GM12891 (cell line): ENCODE results near the gene EYS.
"Not testable (repeated sequence)": the region's sequence is repeated elsewhere in the genome, so short reads cannot be mapped to it uniquely, and the experiment has no call there.

ENCODE experiments used
- DNase-seq: peaks from one replicate; pipeline ENCODE4 v3.0.0; 2011; ENCODE audit warnings: low spot score; ENCODE audit not compliant: insufficient read length
- FAIRE-seq: peaks from 2 replicates; lab custom pipeline; 2011; peaks lifted over from hg19 to GRCh38; lab: Jason Lieb, UNC
- PAX5 ChIP-seq: IDR thresholded peaks from 2 replicates; pipeline ENCODE4 v1.6.1; 2011; ENCODE audit warnings: low read length, moderate library complexity, mild to moderate bottlenecking; ENCODE audit not compliant: insufficient read depth, severe bottlenecking
- POLR2A ChIP-seq: IDR thresholded peaks from 2 replicates; pipeline ENCODE4 v1.6.1; 2011; ENCODE audit warnings: low read depth, low read length, control low read depth
- POLR2AphosphoS5 ChIP-seq: IDR thresholded peaks from 2 replicates; pipeline ENCODE4 v1.6.1; 2011; ENCODE audit warnings: low read depth, low read length, control low read depth
- POU2F2 ChIP-seq: IDR thresholded peaks from 2 replicates; pipeline ENCODE4 v1.6.1; 2011; ENCODE audit warnings: low read depth, mild to moderate bottlenecking, control low read depth, low read length, moderate library complexity
- SPI1 ChIP-seq: IDR thresholded peaks from 2 replicates; pipeline ENCODE4 v1.6.1; 2011; ENCODE audit warnings: low read depth, low read length, control low read depth
- TAF1 ChIP-seq: IDR thresholded peaks from 2 replicates; pipeline ENCODE4 v1.6.1; 2011; ENCODE audit warnings: low read depth, low read length, control low read depth

Gene EYS

GRCh38 chr6:65004283-65004682 is 702.7 kb downstream of the EYS start:
- TF ChIP-seq TAF1 (no peak), POLR2AphosphoS5 (no peak), SPI1 (no peak), POU2F2 (no peak), POLR2A (no peak), PAX5 (no peak)
- DNase-seq (no peak), FAIRE-seq (no peak)

- FAIRE-seq, result not testable (repeated sequence)
Measured at GRCh38 chr6:65002882-65003281, 704.1 kb downstream of the EYS start.

GRCh38 chr6:65000815-65001214 is 706.2 kb downstream of the EYS start:
- TF ChIP-seq POLR2AphosphoS5 (no peak), TAF1 (no peak), SPI1 (no peak), PAX5 (no peak), POU2F2 (no peak)
- FAIRE-seq (no peak), DNase-seq (no peak)

More at GRCh38 chr6:65002882-65003281, 704.1 kb downstream of the EYS start:
- DNase-seq, result not testable (repeated sequence)

GRCh38 chr6:64998204-64998603 is 708.8 kb downstream of the EYS start:
- FAIRE-seq (no peak), DNase-seq (no peak)
- TF ChIP-seq POLR2AphosphoS5 (no peak), SPI1 (no peak)

GRCh38 chr6:64996301-64996700 is 710.7 kb downstream of the EYS start:
- FAIRE-seq, result no peak
- no peak for DNase-seq
- no peak for TF ChIP-seq PAX5

- no peak for TF ChIP-seq POLR2A
- no peak for TF ChIP-seq POU2F2
- TF ChIP-seq TAF1, result no peak
- no peak for TF ChIP-seq SPI1
- DNase-seq (no peak), FAIRE-seq (no peak)
Measured at GRCh38 chr6:64990652-64991304, 716.2 kb downstream of the EYS start.

- FAIRE-seq (no peak), DNase-seq (no peak)
- no peak for TF ChIP-seq POLR2A
- TF ChIP-seq PAX5, result no peak
- TF ChIP-seq POU2F2, result no peak
- no peak for TF ChIP-seq TAF1
- TF ChIP-seq POLR2AphosphoS5, result no peak
- TF ChIP-seq SPI1, result no peak
Measured at GRCh38 chr6:64988148-64988547, 718.9 kb downstream of the EYS start.

GRCh38 chr6:64987066-64987465 is 720.0 kb downstream of the EYS start:
- TF ChIP-seq TAF1 (no peak), POLR2AphosphoS5 (no peak), PAX5 (no peak), SPI1 (no peak), POLR2A (no peak), POU2F2 (no peak)
- no peak for DNase-seq
- FAIRE-seq, result no peak

- DNase-seq (no peak), FAIRE-seq (no peak)
- TF ChIP-seq POLR2AphosphoS5, result no peak
- TF ChIP-seq TAF1, result no peak
Measured at GRCh38 chr6:64985726-64986125, 721.3 kb downstream of the EYS start.

- no peak for DNase-seq
Measured at GRCh38 chr6:64984948-64985347, 722.1 kb downstream of the EYS start.

GRCh38 chr6:64983089-64983488 is 723.9 kb downstream of the EYS start:
- no peak for DNase-seq
- FAIRE-seq, result no peak
- TF ChIP-seq TAF1, result no peak
- TF ChIP-seq PAX5, result no peak

More at GRCh38 chr6:64984948-64985347, 722.1 kb downstream of the EYS start:
- FAIRE-seq, result no peak
- TF ChIP-seq POLR2AphosphoS5 (no peak), POLR2A (no peak), TAF1 (no peak), POU2F2 (no peak), SPI1 (no peak), PAX5 (no peak)
